Activated B cell treated with CpG ODN at 0.5 μM for 24 hours (primary cell): ENCODE measurements around the gene CASP8AP2. TPM values are rescaled to one million over a fixed set of nuclear protein-coding genes. Genes with fewer than 3 reads are reported as not detected.

Experiments used
- ATAC-seq: fragments of 200-7000 bp; cut with Tn5 transposase; one replicate; pipeline ENCODE4 v1.10.0; 2021; ENCODE audit warnings: low read depth, mild to moderate bottlenecking, moderate library complexity
- CTCF ChIA-PET: fragments of 350-600 bp; sonication (Branson Sonifier 250); formaldehyde crosslinking; loops from one replicate; lab custom pipeline; 2021; ENCODE audit warnings: antibody characterized with exemption; lab: Charles Lee
- POLR2A ChIA-PET: fragments of 350-600 bp; sonication (Branson Sonifier 250); formaldehyde crosslinking; loops from one replicate; lab custom pipeline; 2021; ENCODE audit warnings: antibody characterized with exemption; lab: Charles Lee
- DNase-seq: peaks from one replicate; pipeline ENCODE4 v3.0.0; 2022
- H3K27ac Mint-ChIP-seq: one replicate; pipeline ENCODE4 v1.8.0; 2020; ENCODE audit warnings: mixed read lengths
- H3K27me3 Mint-ChIP-seq: one replicate; pipeline ENCODE4 v1.8.0; 2021; ENCODE audit warnings: mixed read lengths
- H3K36me3 Mint-ChIP-seq: one replicate; pipeline ENCODE4 v1.8.0; 2021; ENCODE audit warnings: low read depth, mixed read lengths
- H3K4me1 Mint-ChIP-seq: one replicate; pipeline ENCODE4 v1.8.0; 2021; ENCODE audit warnings: mixed read lengths
- H3K4me3 Mint-ChIP-seq: one replicate; pipeline ENCODE4 v1.8.0; 2020; ENCODE audit warnings: mild to moderate bottlenecking, mixed read lengths
- H3K9me3 Mint-ChIP-seq: one replicate; pipeline ENCODE4 v1.8.0; 2020; ENCODE audit warnings: mixed read lengths
- CTCF ChIP-seq: fragments of 200-600 bp; IDR thresholded peaks from one replicate; pipeline ENCODE4 v1.8.0; 2022; ENCODE audit warnings: antibody characterized with exemption, mild to moderate bottlenecking
- intact Hi-C: fragments of 100-400 bp; cut with micrococcal nuclease; formaldehyde crosslinking; loops from one replicate; pipeline ENCODE4 v1.15.1; 2024
- total RNA-seq: library from RNA; stranded (reverse); gene quantifications from 2 replicates; pipeline ENCODE4 v1.2.3, GENCODE V29; 2022

CASP8AP2 gene
- total RNA-seq, 1 donor from 2014 or later, result 17.8 TPM

DNA sequence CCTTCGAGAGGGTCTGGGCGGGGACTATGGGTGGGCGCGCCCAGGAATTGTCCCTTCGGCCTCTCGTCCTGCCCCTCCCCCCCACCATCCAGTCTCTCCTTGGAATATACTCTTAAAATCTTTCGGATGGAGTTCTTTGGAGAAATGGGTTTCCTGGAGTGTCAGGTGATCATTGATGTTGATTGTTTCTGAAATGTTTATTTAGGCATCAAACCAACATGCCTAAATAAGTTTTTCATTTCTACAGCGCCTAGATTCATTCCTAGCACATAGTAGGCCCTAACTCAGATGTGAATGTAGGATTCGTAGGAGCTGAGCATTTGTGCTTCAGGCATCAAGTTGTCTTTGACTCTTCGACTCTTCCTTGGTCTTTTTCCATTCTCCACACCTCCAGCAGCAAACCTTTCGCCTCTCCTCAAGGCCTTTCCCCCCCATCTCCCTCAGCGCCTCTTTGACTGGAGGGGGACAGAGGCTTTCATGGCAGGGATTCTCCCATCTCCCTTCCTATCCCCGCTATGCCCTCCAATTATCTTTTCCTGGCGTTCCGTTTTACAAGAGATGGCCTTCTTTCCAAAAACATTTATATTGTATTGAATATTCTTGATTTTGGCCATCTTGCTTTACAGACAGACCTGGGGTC, 610 bp downstream of the CASP8AP2 start:
- POLR2A ChIA-PET, result interaction anchor here (4.0 kb wide), 1 partner anchor 11 kb away, joined by 87 read pairs; the partner anchor contains the start of gene MDN1
- intact Hi-C loops, result no loop called here
- H3K36me3 Mint-ChIP-seq, result peaks cover 30% of the 10 kb centered on the region
- H3K27ac Mint-ChIP-seq, result peak overlapping the region; percentile 96
- H3K27me3 Mint-ChIP-seq, result no peaks in the 10 kb centered on the region
- peak overlapping the region; percentile 99 for H3K4me3 Mint-ChIP-seq
- ATAC-seq, result no peak
- no peak for TF ChIP-seq CTCF
- no peaks in the 10 kb centered on the region for H3K9me3 Mint-ChIP-seq
- H3K4me1 Mint-ChIP-seq, result peaks cover 42% of the 10 kb centered on the region
- DNase-seq, result no peak
- CTCF ChIA-PET, result no interaction called here

DNA sequence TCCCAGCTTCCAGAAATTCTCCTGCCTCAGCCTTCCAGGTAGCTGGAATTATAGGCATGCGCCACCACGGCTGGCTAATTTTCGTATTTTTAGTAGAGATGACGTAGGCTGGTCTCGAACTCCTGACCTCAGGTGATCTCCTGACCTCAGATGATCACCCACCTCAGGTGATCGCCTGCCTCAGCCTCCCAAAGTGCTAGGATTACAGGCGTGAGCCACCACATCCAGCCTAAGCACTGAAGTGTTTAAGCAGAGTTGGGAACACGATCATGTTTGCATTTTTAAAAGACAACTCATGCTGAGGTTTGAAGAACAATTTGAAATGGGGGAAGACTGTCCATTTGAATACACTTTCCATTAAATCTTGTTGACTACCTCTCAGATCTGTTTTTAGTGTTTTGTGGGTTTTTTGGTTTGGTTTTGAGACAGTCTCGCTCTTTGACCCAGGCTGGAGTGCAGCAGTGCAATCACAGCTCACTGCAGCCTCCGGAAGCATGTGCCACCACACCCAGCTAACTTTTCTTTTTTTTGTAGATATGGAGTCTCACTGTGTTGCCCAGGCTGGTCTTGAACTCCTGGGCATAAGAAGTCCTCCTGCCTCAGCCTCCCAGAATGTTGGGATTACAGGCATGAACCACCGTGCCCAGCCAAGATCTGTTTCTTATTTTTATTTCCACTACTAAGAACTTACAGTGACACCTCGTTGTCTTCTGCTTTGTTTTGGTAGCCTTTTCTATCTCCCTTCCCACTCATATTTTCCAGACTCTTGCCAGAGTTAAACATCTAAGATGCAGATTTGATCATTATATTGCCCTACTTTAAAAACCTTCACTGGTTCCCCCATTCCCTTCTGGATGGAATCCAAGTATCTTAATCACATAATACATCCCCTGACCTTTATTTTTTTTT, 5.5 kb downstream of the CASP8AP2 start:
- peak; percentile 90 for ATAC-seq
- no peaks in the 10 kb centered on the region for H3K9me3 Mint-ChIP-seq
- intact Hi-C loops, result loop anchor here (2.0 kb wide), 1 partner anchor 16 kb away; the partner anchor contains the start of gene MDN1
- H3K4me1 Mint-ChIP-seq, result peaks cover 61% of the 10 kb centered on the region
- TF ChIP-seq CTCF, result no peak
- peak overlapping the region; percentile 73 for H3K4me3 Mint-ChIP-seq
- H3K27me3 Mint-ChIP-seq, result no peaks in the 10 kb centered on the region
- ChIA-PET CTCF (no interaction called here), POLR2A (interaction anchor here (3.3 kb wide), 1 partner anchor 16 kb away, joined by 17 read pairs; the partner anchor contains the start of gene MDN1)
- H3K27ac Mint-ChIP-seq, result peak overlapping the region; percentile 82
- H3K36me3 Mint-ChIP-seq, result peaks cover 34% of the 10 kb centered on the region
- no peak for DNase-seq

DNA sequence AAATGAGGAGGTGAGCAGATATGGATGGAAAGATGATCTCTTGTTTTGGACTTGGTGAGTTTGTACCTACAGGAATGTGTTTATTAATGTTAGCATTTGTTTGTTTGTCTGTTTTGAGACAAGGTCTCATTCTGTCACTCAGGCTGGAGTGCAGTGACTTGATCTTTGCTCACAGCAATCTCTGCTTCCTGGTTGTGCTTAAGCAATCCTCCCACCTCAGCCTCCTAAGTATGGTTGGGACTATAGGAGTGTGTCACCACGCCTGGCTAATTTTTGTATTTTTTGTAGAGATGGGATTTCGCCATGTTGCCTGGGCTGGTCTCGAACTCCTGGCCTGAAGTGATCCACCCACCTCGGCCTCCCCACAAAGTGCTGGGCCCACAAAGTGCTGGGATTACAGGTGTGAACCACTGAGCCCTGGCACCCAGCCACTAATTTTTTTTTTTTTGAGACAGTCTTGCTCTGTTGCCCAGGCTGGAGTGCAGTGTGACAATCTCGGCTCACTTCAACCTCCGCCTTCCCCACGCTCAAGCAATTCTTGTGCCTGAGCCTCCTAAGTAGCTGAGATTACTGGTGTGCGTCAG, 7.1 kb downstream of the CASP8AP2 start:
- no peaks in the 10 kb centered on the region for H3K9me3 Mint-ChIP-seq
- H3K36me3 Mint-ChIP-seq, result peaks cover 41% of the 10 kb centered on the region
- peak; percentile 13 for ATAC-seq
- H3K27me3 Mint-ChIP-seq, result no peaks in the 10 kb centered on the region
- intact Hi-C loops, result no loop called here
- peak overlapping the region; percentile 66 for H3K27ac Mint-ChIP-seq
- ChIA-PET CTCF (no interaction called here), POLR2A (interaction anchor here (0.7 to 1.0 kb wide), 2 partner anchors 8 to 68 kb away, joined by 3 to 5 read pairs; no protein-coding TSS in a partner anchor)
- peak overlapping the region; percentile 0 for H3K4me3 Mint-ChIP-seq
- peaks cover 55% of the 10 kb centered on the region for H3K4me1 Mint-ChIP-seq
- TF ChIP-seq CTCF, result no peak
- DNase-seq, result no peak

GRCh38 chr6:89840538-89840937, 10.9 kb downstream of the CASP8AP2 start:
- no peak for ATAC-seq
- peaks cover 44% of the 10 kb centered on the region for H3K4me1 Mint-ChIP-seq
- H3K4me3 Mint-ChIP-seq, result no peak overlapping the region

More at GRCh38 chr6:89840538-89840937, 10.9 kb downstream of the CASP8AP2 start:
- H3K9me3 Mint-ChIP-seq, result no peaks in the 10 kb centered on the region
- DNase-seq, result no peak
- H3K36me3 Mint-ChIP-seq, result peaks cover 26% of the 10 kb centered on the region
- POLR2A ChIA-PET, result interaction anchor here (0.6 to 0.7 kb wide), 2 partner anchors 11 to 706 kb away, joined by 3 to 10 read pairs; no protein-coding TSS in a partner anchor
- CTCF ChIA-PET, result no interaction called here
- H3K27ac Mint-ChIP-seq, result peak overlapping the region; percentile 35
- no peaks in the 10 kb centered on the region for H3K27me3 Mint-ChIP-seq
- intact Hi-C loops, result no loop called here
- no peak for TF ChIP-seq CTCF
